Fibroblast of the aortic adventitia (primary cell): ENCODE measurements around the gene POLA2. TPM values are rescaled to one million over a fixed set of nuclear protein-coding genes. Genes with fewer than 3 reads are reported as not detected.
"Not testable (repeated sequence)": the region's sequence is repeated elsewhere in the genome, so short reads cannot be mapped to it uniquely, and the experiment has no call there.

Experiments
- DNase-seq: peaks from one replicate; pipeline ENCODE4 v3.0.0-alpha.2; 2010; ENCODE audit warnings: low read depth
- H3K4me3 ChIP-seq: 2 replicates; pipeline ENCODE4 v1.5.1; 2011; ENCODE audit warnings: low read depth, mild to moderate bottlenecking, control low read depth, low read length, moderate library complexity
- CTCF ChIP-seq: IDR thresholded peaks from 2 replicates; pipeline ENCODE4 v1.5.1; 2011; ENCODE audit warnings: mild to moderate bottlenecking, low read length, control low read depth, inconsistent platforms; ENCODE audit not compliant: insufficient read depth
- total RNA-seq: library from RNA; depleted of rRNA; stranded (reverse); fragments of >200 nt; gene quantifications from 2 replicates; pipeline ENCODE4 v1.2.3, GENCODE V29; 2012; ENCODE audit warnings: low replicate concordance

POLA2 gene
- total RNA-seq, 1 donor = 32.4 TPM

- no peak for TF ChIP-seq CTCF
- DNase-seq = no peak
- no peak overlapping the region for H3K4me3 ChIP-seq
These were observed 19.4 kb upstream of the POLA2 start for GRCh38 chr11:65242389-65242788.

GRCh38 chr11:65243797-65244196, 18.0 kb upstream of the POLA2 start:
- TF ChIP-seq CTCF = no peak
- no peak overlapping the region for H3K4me3 ChIP-seq
- DNase-seq = no peak

GRCh38 chr11:65245046-65245445, 16.7 kb upstream of the POLA2 start:
- DNase-seq, H3K4me3 ChIP-seq: not testable (repeated sequence)

GRCh38 chr11:65246506-65246905, 15.3 kb upstream of the POLA2 start:
- TF ChIP-seq CTCF = no peak
- DNase-seq = no peak

DNA sequence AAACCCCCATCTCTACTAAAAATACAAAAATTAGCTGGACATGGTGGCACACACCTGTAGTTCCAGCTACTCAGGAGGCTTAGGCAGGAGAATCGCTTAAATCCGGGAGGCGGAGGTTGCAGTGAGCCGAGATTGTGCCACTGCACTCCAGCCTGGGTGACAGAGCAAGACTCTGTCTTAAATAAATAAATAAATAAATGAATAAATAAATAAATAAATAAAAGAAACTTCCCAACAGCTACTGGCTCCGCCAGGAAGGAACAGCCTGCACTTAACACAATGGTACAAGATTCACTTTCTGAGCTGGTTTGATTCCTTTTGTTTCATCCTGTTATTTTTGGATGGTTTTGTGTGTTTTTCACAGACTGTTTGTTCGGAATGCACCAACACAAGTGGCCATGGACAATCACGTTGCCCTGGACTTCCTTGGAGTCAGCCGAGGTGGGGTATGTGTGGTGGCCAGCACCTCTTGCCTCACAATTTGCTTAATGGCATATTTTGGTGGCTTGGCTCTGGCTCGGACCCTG, 13.5 kb upstream of the POLA2 start:
- H3K4me3 ChIP-seq, DNase-seq: not testable (repeated sequence)

More at GRCh38 chr11:65246506-65246905, 15.3 kb upstream of the POLA2 start:
- no peak overlapping the region for H3K4me3 ChIP-seq

DNA sequence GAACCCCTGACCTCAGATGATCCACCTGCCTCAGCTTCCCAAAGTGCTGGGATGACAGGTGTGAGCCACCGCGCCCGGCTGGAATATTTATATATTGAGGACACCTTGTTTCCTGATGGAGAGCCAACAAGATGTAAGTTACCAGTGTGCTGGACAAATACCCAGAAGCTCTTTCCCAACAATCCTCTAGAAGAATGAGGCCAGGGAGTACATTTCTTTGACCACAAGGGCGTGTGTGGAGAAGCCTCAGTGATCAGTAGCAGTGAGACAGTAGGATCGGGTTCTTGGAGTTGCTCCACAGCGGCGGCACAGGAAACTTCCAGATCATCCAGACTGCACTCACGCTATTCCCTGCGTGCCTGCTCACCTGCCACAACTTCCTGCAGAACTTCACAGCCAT, 10.3 kb upstream of the POLA2 start:
- H3K4me3 ChIP-seq = no peak overlapping the region
- no peak for TF ChIP-seq CTCF
- no peak for DNase-seq

DNA sequence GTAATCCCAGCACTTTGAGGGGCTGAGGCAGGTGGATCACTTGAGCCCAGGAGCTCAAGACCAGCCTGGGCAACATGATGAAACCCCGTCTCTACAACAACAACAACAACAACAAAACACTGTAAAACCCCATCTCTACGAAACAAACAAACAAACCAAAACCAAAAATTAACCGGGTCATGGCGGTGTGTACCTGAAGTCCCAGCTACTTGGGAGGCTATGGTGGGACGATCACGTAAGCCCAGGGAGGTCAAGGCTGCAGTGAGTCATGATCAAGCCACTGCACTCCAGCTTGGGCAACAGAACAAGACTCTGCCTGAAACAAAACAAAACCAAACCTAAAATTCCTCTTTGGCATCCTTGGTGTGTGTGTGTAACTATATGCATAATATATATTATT, 7.0 kb upstream of the POLA2 start:
- no peak for DNase-seq
- H3K4me3 ChIP-seq = no peak overlapping the region
- TF ChIP-seq CTCF = no peak

DNA sequence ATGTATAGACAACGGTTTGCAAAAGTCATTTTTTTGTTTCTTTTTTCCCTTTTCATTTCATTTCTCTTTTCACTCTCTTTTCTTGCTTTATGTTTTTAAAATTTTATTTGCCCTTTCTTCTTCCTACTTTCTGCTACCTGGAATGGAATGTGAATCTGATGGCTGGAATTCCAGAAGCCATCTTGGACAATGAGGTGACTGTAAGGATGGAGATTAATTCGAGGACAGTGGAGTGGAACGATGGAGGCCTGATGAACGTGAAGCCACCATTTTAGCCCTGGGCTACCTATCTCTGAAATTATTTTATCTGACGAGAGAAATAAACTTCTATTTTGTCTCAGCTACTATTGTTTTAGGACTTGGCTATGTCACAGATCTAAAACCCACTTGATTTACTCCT, 2.8 kb upstream of the POLA2 start:
- TF ChIP-seq CTCF = no peak
- DNase-seq = no peak
- no peak overlapping the region for H3K4me3 ChIP-seq
